Measurements from ENCODE around the gene FRY.
"Not testable (repeated sequence)": the region's sequence is repeated elsewhere in the genome, so short reads cannot be mapped to it uniquely, and the experiment has no call there.

Gene FRY

GRCh38 chr13:32044446-32044845, 12.9 kb downstream of the FRY start:
- no peak for DNase-seq

- no peak for DNase-seq
These were observed 14.0 kb downstream of the FRY start for GRCh38 chr13:32045537-32045936.

- DNase-seq, result no peak
These were observed 14.6 kb downstream of the FRY start for GRCh38 chr13:32045982-32046785.

GRCh38 chr13:32047088-32047487, 15.5 kb downstream of the FRY start:
- no peak for DNase-seq

- DNase-seq, result no peak
These were observed 16.2 kb downstream of the FRY start for GRCh38 chr13:32047793-32048192.

- no peak for DNase-seq
These were observed 17.2 kb downstream of the FRY start for GRCh38 chr13:32048816-32049215.

- DNase-seq, result no peak
These were observed 19.6 kb downstream of the FRY start for GRCh38 chr13:32051156-32051555.

GRCh38 chr13:32056316-32056715, 24.7 kb downstream of the FRY start:
- peak; percentile 88 for DNase-seq

- not testable (repeated sequence) for DNase-seq
These were observed 25.8 kb downstream of the FRY start for GRCh38 chr13:32057325-32057724.

GRCh38 chr13:32059511-32059984, 28.0 kb downstream of the FRY start:
- no peak for DNase-seq

GRCh38 chr13:32060401-32060878, 28.9 kb downstream of the FRY start:
- DNase-seq, result no peak

- no peak for DNase-seq
These were observed 32.2 kb downstream of the FRY start for GRCh38 chr13:32063619-32064233.

GRCh38 chr13:32067149-32067961, 35.8 kb downstream of the FRY start:
- DNase-seq, result no peak

GRCh38 chr13:32068255-32068654, 36.7 kb downstream of the FRY start:
- no peak for DNase-seq

GRCh38 chr13:32073180-32073864, 41.7 kb downstream of the FRY start:
- no peak for DNase-seq

GRCh38 chr13:32075170-32075851, 43.7 kb downstream of the FRY start:
- DNase-seq, result no peak

- DNase-seq, result no peak
These were observed 48.0 kb downstream of the FRY start for GRCh38 chr13:32079587-32079986.

GRCh38 chr13:32080328-32080744, 48.8 kb downstream of the FRY start:
- DNase-seq, result no peak

GRCh38 chr13:32081591-32081990, 50.0 kb downstream of the FRY start:
- DNase-seq, result no peak

- DNase-seq, result no peak
These were observed 54.8 kb downstream of the FRY start for GRCh38 chr13:32086366-32086765.

GRCh38 chr13:32086791-32087441, 55.3 kb downstream of the FRY start:
- DNase-seq, result peak; percentile 34
